Natural killer cell treated with Interleukin-12 subunit alpha and Interleukin-12 subunit beta and Interleukin-15 and Interleukin-18, amount 100 ng/mL, for 72 hours (primary cell): ENCODE measurements around the gene RDH8. TPM values are rescaled to one million over a fixed set of nuclear protein-coding genes. Genes with fewer than 3 reads are reported as not detected.

Experiments used
- total RNA-seq, 2 donors: library from RNA; stranded (reverse); gene quantifications; one replicate each; pipeline ENCODE4 v1.2.3, GENCODE V29; 2022

RDH8 gene
- total RNA-seq, 2 donors from 2014 or later: not detected

Other genes starting within 250 kb of the RDH8 start
- 1 to 10 TPM; 5.7 to 8.3 TPM for gene ZNF846, start 244.7 kb upstream of the RDH8 start, total RNA-seq
- 10 to 100 TPM; 35.5 to 36.0 TPM for gene FBXL12, start 194.4 kb upstream of the RDH8 start, total RNA-seq
- 100 to 1,000 TPM; 260 to 346 TPM for gene UBL5, start 185.6 kb upstream of the RDH8 start, total RNA-seq
- 10 to 100 TPM; 95.1 to 96.4 TPM for gene PIN1, start 178.2 kb upstream of the RDH8 start, total RNA-seq
- gene OLFM2, start 77.0 kb upstream of the RDH8 start, total RNA-seq: not detected
- gene COL5A3, start 3.0 kb upstream of the RDH8 start, total RNA-seq: not detected
- 10 to 100 TPM; 61.9 to 83.1 TPM for gene SHFL, start 72.8 kb downstream of the RDH8 start, total RNA-seq
- gene ANGPTL6, start 89.2 kb downstream of the RDH8 start, total RNA-seq: 1 to 10 TPM; 5.1 to 5.2 TPM
- 100 to 1,000 TPM; 114 to 178 TPM for gene PPAN, start 92.9 kb downstream of the RDH8 start, total RNA-seq
- gene P2RY11, start 98.2 kb downstream of the RDH8 start, total RNA-seq: 10 to 100 TPM; 35.0 to 35.6 TPM
- 100 to 1,000 TPM; 245 to 329 TPM for gene EIF3G, start 106.4 kb downstream of the RDH8 start, total RNA-seq
- 100 to 1,000 TPM; 322 to 576 TPM for gene DNMT1, start 181.5 kb downstream of the RDH8 start, total RNA-seq
- 1 to 10 TPM; 6.2 to 6.5 TPM for gene S1PR2, start 217.8 kb downstream of the RDH8 start, total RNA-seq
- gene MRPL4, start 238.7 kb downstream of the RDH8 start, total RNA-seq: 100 to 1,000 TPM in 1 of 2 donors, 10 to 100 TPM in 1; 79.1 to 140 TPM